GM12801 (cell line): ENCODE measurements around the gene ACTL7B.

Source experiments
- CTCF ChIP-seq: IDR thresholded peaks from one replicate; pipeline ENCODE4 v1.5.1; 2011; ENCODE audit warnings: control low read depth; ENCODE audit not compliant: insufficient read length; ENCODE audit errors: extremely low read depth

The ACTL7B gene

GRCh38 chr9:108859459-108860114 is 3.8 kb upstream of the ACTL7B start:
- no peak for TF ChIP-seq CTCF

- TF ChIP-seq CTCF, result no peak
Observed at GRCh38 chr9:108857572-108857971, 1.8 kb upstream of the ACTL7B start.

GRCh38 chr9:108855529-108855886 is 278 bp downstream of the ACTL7B start:
- no peak for TF ChIP-seq CTCF

- no peak for TF ChIP-seq CTCF
Observed at GRCh38 chr9:108854641-108855528, 901 bp downstream of the ACTL7B start.

GRCh38 chr9:108854094-108854493 is 1.7 kb downstream of the ACTL7B start:
- no peak for TF ChIP-seq CTCF

- TF ChIP-seq CTCF, result no peak
Observed at GRCh38 chr9:108852079-108852478, 3.7 kb downstream of the ACTL7B start.

- TF ChIP-seq CTCF, result no peak
Observed at GRCh38 chr9:108851138-108851537, 4.6 kb downstream of the ACTL7B start.
